ENCODE data around the gene ACADM.
"Not testable (repeated sequence)": the region's sequence is repeated elsewhere in the genome, so short reads cannot be mapped to it uniquely, and the experiment has no call there.

Gene ACADM

GRCh38 chr1:75742047-75742625 is 17.6 kb downstream of the ACADM start:
- DNase-seq, result no peak

GRCh38 chr1:75745276-75745675 is 20.8 kb downstream of the ACADM start:
- DNase-seq, result peak; percentile 73

- DNase-seq, result not testable (repeated sequence)
Measured at GRCh38 chr1:75757210-75757609, 32.7 kb downstream of the ACADM start.

- DNase-seq, result not testable (repeated sequence)
Measured at GRCh38 chr1:75758543-75758942, 34.0 kb downstream of the ACADM start.

- DNase-seq, result no peak
Measured at GRCh38 chr1:75764057-75764655, 39.6 kb downstream of the ACADM start.

- DNase-seq, result no peak
Measured at GRCh38 chr1:75765697-75766355, 41.3 kb downstream of the ACADM start.

- DNase-seq, result no peak
Measured at GRCh38 chr1:75768016-75768415, 43.5 kb downstream of the ACADM start.

- no peak for DNase-seq
Measured at GRCh38 chr1:75770761-75771160, 46.3 kb downstream of the ACADM start.

GRCh38 chr1:75771978-75772377 is 47.5 kb downstream of the ACADM start:
- DNase-seq, result no peak

- not testable (repeated sequence) for DNase-seq
Measured at GRCh38 chr1:75777812-75778211, 53.3 kb downstream of the ACADM start.

GRCh38 chr1:75778694-75779093 is 54.2 kb downstream of the ACADM start:
- DNase-seq, result not testable (repeated sequence)

- not testable (repeated sequence) for DNase-seq
Measured at GRCh38 chr1:75780183-75780582, 55.7 kb downstream of the ACADM start.

- DNase-seq, result not testable (repeated sequence)
Measured at GRCh38 chr1:75783920-75784319, 59.4 kb downstream of the ACADM start.

- DNase-seq, result no peak
Measured at GRCh38 chr1:75785320-75785982, 60.9 kb downstream of the ACADM start.

GRCh38 chr1:75785983-75786853 is 61.7 kb downstream of the ACADM start, which contains the start of gene RABGGTB:
RABGGTB (plus strand) TSS chr1:75786256; CDS start chr1:75786272, 16 bp downstream.
- DNase-seq, result peak; percentile 91

- DNase-seq, result no peak
Measured at GRCh38 chr1:75786901-75787493, 62.5 kb downstream of the ACADM start.

GRCh38 chr1:75787524-75787923 is 63.0 kb downstream of the ACADM start:
- DNase-seq, result no peak

GRCh38 chr1:75789988-75790387 is 65.5 kb downstream of the ACADM start:
- no peak for DNase-seq

GRCh38 chr1:75791022-75791421 is 66.5 kb downstream of the ACADM start:
- no peak for DNase-seq

- DNase-seq, result no peak
Measured at GRCh38 chr1:75792091-75792490, 67.6 kb downstream of the ACADM start.

GRCh38 chr1:75794382-75794781 is 69.9 kb downstream of the ACADM start:
- DNase-seq, result no peak

- no peak for DNase-seq
Measured at GRCh38 chr1:75795703-75796193, 71.2 kb downstream of the ACADM start.

All from GF-D8 (cell line).